Lower leg skin (tissue), 4 donors: ENCODE results near the gene KIF2A. TPM values are rescaled to one million over a fixed set of nuclear protein-coding genes. Genes with fewer than 3 reads are reported as not detected.
"Not testable (repeated sequence)": the region's sequence is repeated elsewhere in the genome, so short reads cannot be mapped to it uniquely, and the experiment has no call there.

ENCODE experiments used
- DNase-seq, 2 donors: peaks; one replicate each; pipeline ENCODE4 v3.0.0-alpha.2; 2019; ENCODE audit warnings: low spot score in 2 of 2
- H3K4me3 ChIP-seq: fragments of 200-600 bp; sonication (generic); 2 replicates; pipeline ENCODE4 v1.5.1; 2017; ENCODE audit warnings: mild to moderate bottlenecking, low read depth; ENCODE audit not compliant: poor library complexity, severe bottlenecking
- POLR2A ChIP-seq, 2 donors: fragments of 450-650 bp; IDR thresholded peaks; one replicate each; pipeline ENCODE4 v1.6.1; 2016 to 2017; ENCODE audit warnings: antibody characterized with exemption in 2 of 2, mild to moderate bottlenecking in 1 of 2, moderate library complexity in 1 of 2
- WGBS, 2 donors: methylation state at CpG; one replicate each; pipeline ENCODE4 v1.1.5; 2018; 5-methylcytosine and 5-hydroxymethylcytosine counted together
- intact Hi-C: fragments of 100-400 bp; cut with DNase I; formaldehyde crosslinking; loops from one replicate; pipeline ENCODE4 v1.15.0; 2023; ENCODE audit warnings: low total_unique reads
- total RNA-seq, 4 donors: library from RNA; depleted of rRNA; stranded (reverse); fragments of >200 nt; gene quantifications; one replicate each; pipeline ENCODE4 v1.1.0, GENCODE V29; 2016
- TF ChIP-seq, protein P1 (sequence below), 3 donors: fragments of 450-650 bp; IDR thresholded peaks; one replicate each; pipeline ENCODE4 v1.5.1; 2016; ENCODE audit warnings: antibody characterized with exemption in 3 of 3, mild to moderate bottlenecking in 3 of 3, moderate library complexity in 2 of 3

The KIF2A gene
- total RNA-seq, 4 donors from 2014 or later = 14.5 to 33.4 (median 21.2) TPM

DNA sequence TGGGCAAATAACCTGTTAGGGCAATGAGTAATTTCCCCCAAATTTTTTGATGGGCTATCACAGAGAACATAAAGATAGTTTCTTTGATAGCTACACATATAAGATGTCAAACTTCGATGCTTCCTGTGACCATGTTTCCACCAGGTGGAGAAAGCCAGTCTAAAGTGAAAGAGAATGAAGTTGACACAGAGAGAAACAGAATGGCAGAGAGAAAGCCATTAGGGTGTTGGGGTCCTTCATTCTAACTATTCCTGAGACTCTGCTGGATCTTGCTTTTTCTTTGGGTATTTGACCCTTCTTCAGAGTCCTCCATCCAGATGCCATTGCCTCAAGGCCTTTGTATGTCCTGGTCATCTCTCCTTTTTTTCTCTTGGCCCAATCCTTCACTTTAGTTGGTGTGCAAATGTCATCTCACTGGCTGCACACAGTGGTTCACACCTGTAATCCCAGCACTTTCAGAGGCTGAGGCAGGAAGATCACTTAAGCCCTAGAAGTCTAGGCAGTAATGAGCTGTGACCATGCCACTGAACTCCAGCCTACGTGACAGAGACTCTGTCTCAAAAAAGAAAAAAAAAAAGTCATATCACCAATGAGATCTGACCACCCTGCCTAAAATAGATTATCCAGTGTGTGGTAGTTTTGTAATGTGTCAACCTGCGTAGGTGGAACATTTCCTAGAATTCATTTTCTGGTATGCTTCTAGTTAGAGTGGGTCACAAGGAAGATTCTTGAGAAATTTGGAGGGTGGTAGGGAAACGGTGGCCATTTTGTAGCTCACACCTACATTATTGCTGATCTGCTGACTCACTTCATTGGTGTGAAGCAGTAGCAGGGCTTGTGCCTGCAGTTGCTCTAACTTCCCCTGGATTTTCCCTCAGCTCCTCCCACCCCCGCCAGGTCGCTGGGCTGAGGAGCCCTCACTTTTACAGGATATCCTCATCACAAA, 20.8 kb upstream of the KIF2A start:
- no peak for TF ChIP-seq POLR2A (IDR thresholded peaks at IDR 0.05)
- TF ChIP-seq, protein P1, sequence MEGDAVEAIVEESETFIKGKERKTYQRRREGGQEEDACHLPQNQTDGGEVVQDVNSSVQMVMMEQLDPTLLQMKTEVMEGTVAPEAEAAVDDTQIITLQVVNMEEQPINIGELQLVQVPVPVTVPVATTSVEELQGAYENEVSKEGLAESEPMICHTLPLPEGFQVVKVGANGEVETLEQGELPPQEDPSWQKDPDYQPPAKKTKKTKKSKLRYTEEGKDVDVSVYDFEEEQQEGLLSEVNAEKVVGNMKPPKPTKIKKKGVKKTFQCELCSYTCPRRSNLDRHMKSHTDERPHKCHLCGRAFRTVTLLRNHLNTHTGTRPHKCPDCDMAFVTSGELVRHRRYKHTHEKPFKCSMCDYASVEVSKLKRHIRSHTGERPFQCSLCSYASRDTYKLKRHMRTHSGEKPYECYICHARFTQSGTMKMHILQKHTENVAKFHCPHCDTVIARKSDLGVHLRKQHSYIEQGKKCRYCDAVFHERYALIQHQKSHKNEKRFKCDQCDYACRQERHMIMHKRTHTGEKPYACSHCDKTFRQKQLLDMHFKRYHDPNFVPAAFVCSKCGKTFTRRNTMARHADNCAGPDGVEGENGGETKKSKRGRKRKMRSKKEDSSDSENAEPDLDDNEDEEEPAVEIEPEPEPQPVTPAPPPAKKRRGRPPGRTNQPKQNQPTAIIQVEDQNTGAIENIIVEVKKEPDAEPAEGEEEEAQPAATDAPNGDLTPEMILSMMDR (IDR thresholded peaks at IDR 0.05) = no peak
- 84 to 88% methylated on average over 6 of the region's 6 CpGs for WGBS, 2 donors
- DNase-seq = no peak
- intact Hi-C loops = no loop called here
- no peak overlapping the region for H3K4me3 ChIP-seq

DNA sequence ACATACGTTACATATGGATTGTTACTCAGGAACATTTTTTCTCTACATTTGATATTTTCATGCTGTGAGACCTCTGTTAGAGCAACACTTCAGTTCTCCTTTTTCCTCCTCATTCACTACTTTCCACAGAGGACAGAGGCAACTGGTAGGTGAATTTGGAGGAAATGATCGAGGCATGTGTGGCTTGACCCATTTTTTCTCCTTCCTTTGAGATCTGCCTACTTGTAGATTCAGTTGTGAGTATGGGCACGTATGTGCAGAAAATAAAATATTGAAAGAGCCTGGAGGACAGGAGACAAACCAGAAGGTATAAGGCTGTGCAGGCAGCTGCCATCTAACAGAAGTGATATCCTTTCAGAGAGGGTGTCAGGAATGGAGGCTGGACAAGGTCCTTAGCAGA, 19.2 kb upstream of the KIF2A start:
- DNase-seq = no peak
- 82 to 91% methylated on average over 3 of the region's 3 CpGs for WGBS, 2 donors
- TF ChIP-seq, protein P1 (IDR thresholded peaks at IDR 0.05) = no peak
- no peak for TF ChIP-seq POLR2A (IDR thresholded peaks at IDR 0.05)
- intact Hi-C loops = no loop called here
- H3K4me3 ChIP-seq = no peak overlapping the region

DNA sequence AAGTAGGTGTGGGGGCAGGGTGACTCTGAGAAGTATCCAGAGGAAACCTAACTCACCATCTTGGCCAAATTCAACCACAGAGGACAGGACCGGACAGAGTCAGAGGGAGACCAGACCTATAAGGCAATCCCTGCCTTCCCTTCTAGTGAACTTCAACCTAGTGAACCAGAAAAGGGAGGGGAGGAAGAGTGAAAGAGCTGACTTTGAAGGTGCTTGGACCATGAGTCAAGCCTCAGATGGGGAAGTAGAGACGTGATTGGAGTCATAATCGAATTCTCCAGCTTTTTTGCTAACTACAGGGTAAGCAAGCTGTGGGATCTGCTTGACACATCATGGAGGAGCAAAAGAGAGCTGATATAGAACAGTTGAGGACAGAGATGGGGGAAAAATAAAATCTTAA, 18.8 kb upstream of the KIF2A start:
- TF ChIP-seq, protein P1 (IDR thresholded peaks at IDR 0.05) = no peak
- TF ChIP-seq POLR2A (IDR thresholded peaks at IDR 0.05) = no peak
- no peak overlapping the region for H3K4me3 ChIP-seq
- no peak for DNase-seq
- intact Hi-C loops = no loop called here
- 60 to 82% methylated on average over 3 of the region's 3 CpGs for WGBS, 2 donors

DNA sequence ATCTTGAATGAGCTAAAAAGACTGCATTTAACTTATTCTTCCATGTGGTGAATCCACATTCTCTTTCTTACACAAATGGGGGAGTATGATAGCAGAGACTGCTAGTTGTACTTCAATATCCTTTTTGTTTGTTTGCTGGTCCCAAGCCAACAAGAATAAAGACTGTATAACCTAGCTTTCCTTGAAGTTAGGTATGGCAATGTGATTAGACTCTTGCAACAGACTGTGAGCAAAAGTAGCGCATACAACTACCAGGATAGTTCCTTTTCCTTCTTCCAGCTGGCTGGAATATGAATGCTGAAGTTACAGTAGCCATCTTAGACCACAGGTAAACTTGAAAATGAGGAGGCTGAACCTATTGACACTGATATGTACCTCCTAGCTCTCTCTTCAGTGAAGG, 17.9 kb upstream of the KIF2A start:
- intact Hi-C loops = no loop called here
- WGBS, 2 donors = 84 to 96% methylated on average over 1 of the region's 1 CpG
- no peak for TF ChIP-seq POLR2A (IDR thresholded peaks at IDR 0.05)
- TF ChIP-seq, protein P1 (IDR thresholded peaks at IDR 0.05) = no peak
- no peak for DNase-seq
- H3K4me3 ChIP-seq = no peak overlapping the region

DNA sequence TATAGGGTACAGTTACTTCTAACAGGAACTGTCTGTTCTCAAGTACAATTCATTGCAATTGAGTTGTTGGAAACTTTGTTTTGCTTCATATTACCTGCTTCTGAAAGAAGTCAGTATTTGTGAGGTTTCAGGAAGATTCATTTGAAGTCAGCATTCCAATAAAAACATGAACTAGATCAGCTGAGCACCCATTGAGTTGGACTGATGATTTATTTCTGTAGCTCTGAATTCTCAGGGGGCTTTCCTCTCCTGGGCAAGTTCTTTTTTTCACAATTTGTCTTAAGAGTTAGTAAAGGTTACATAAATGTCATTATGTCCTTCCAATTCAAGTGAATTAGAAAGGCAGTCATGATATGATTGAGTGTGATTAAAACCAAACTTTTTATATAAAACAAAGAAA, 16.2 kb upstream of the KIF2A start:
- intact Hi-C loops = no loop called here
- TF ChIP-seq, protein P1 (IDR thresholded peaks at IDR 0.05) = no peak
- TF ChIP-seq POLR2A (IDR thresholded peaks at IDR 0.05) = no peak
- H3K4me3 ChIP-seq = no peak overlapping the region
- DNase-seq = no peak

DNA sequence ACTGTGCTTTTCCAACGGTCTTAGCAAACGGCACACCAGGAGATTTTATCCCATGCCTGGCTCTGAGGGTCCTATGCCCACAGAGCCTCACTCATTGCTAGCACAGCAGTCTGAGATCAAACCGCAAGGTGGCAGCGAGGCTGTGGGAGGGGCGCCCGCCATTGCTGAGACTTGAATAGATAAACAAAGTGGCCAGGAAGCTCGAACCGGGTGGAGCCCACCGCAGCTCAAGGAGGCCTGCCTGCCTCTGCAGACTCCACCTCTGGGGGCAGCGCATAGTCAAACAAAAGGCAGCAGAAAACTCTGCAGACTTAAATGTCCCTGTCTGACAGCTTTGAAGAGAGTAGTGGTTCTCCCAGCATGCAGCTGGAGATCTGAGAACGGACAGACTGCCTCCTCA, 14.2 kb upstream of the KIF2A start:
- DNase-seq, intact Hi-C loops, H3K4me3 ChIP-seq: not testable (repeated sequence)
- 80 to 82% methylated on average over 11 of the region's 11 CpGs for WGBS, 2 donors
